GM18498 (cell line): ENCODE data around the gene GCDH.
"Not testable (repeated sequence)": the region's sequence is repeated elsewhere in the genome, so short reads cannot be mapped to it uniquely, and the experiment has no call there.

Source experiments
- ATAC-seq: cut with Tn5 transposase; IDR thresholded peaks from one replicate; pipeline ENCODE4 v1.9.1; 2021; ENCODE audit warnings: mild to moderate bottlenecking, moderate library complexity; ENCODE audit not compliant: unreplicated experiment

GCDH gene

GRCh38 chr19:12899891-12900518 is 9.0 kb downstream of the GCDH start:
- ATAC-seq: peak; percentile 86

GRCh38 chr19:12907166-12907565 is 16.2 kb downstream of the GCDH start:
- no peak for ATAC-seq

GRCh38 chr19:12912571-12912970 is 21.6 kb downstream of the GCDH start:
- no peak for ATAC-seq

DNA sequence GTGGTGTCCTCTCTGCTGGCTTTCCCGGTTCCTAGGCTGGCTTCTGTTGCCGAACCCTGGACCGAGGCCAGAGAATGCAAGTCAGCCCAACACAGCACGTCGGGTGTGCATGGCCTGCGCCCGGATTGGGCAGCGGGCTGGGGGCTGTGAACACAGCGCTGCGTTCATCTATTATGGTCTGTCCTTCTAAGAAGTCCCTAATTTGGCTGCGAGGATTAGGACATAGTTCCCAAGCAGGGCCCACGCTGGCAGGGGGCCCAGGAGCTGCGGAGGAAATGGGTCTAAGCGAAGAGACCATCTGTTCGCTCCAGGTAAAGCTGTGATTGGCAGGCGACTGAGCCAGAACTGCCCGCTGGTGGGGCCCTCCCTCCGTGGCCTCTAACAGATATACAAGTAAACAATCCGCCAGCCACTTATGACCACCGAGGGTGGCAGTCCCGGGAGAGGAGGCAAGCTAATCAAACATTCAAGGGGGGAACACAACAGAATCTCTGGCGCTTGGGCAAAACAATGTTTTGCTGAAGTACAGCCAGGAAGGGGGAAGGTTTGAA is 22.1 kb downstream of the GCDH start:
- no peak for ATAC-seq

GRCh38 chr19:12913851-12914690 is 23.1 kb downstream of the GCDH start:
- no peak for ATAC-seq

- ATAC-seq: not testable (repeated sequence)
Observed at GRCh38 chr19:12915860-12916259, 24.9 kb downstream of the GCDH start.

DNA sequence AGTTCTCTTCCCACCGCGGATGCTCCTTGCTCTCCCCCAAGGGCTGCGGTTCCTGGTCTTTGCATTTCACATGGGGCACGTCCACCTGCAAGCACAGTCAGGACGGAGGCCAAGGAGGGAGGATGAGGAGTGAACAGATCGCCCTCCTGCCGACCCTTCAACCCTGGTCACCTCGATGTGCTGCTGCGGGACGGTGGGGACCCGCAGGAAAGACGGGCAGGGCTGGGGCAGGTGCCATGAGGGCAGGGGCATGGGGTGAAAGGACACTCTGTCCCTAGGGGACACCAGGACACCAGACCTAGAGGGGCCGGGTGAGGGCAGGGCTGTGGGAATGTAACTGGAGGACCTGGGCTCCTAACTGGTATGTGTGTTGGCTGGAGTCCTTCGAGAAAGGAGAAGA is 27.3 kb downstream of the GCDH start:
- no peak for ATAC-seq

GRCh38 chr19:12921047-12921446 is 30.1 kb downstream of the GCDH start:
- no peak for ATAC-seq

DNA sequence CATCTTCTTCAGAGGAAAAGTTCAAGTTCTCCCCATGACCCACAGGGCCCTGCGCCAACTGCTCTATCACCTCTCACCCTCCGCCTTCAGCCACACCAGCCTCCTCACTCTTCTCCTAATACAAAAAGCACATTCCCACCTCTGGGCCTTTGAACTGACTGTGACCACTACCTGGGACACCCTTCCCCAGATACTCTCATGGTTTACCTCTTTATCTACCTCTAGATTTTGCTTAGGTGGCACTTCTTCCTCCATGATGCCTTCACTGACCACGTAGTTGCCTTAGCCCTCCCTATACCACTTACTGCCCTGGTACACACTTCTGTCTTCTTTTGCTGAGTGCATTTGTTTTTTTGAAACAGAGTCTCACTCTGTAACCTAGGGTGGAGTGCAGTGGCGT is 32.0 kb downstream of the GCDH start:
- no peak for ATAC-seq

DNA sequence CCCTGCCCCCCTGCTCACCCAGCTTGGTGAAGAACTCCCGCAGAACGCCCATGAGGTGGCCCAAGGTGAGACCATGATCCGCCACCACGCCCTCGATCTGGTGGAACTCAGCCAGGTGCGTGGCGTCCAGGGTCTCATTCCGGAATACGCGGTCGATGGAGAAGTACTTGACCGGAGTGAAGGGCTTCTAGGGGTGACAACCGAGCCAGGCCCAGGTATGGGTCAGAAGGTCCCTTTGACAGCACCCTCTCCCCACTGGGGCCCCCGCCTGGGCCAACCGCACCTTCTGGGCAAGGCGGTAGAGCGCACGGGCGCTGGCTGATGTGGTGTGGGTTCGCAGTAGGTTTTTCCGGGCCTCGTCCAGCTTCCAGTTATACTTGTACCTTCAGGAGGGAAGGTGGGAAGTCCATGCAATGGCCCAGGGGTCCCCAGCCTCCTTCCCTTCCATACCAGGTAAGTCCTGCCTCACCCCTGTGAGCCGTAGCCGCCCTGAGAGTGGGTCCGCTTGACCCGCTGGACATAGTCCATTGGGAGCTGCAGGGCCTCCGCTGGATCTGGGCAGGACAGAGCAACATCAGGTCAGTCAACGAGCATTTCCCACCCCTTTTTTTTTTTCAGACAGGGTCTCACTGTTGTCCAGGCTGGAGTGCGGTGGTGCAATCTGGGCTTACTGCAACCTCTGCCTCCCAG is 33.8 kb downstream of the GCDH start:
- no peak for ATAC-seq

GRCh38 chr19:12930002-12930645 is 39.2 kb downstream of the GCDH start:
- ATAC-seq: no peak

- no peak for ATAC-seq
Observed at GRCh38 chr19:12932392-12933286, 41.7 kb downstream of the GCDH start.

GRCh38 chr19:12933287-12934072 is 42.5 kb downstream of the GCDH start, which contains the start of gene FARSA:
FARSA (minus strand) TSS chr19:12933711; CDS start chr19:12933696, 15 bp downstream.
- peak; percentile 52 for ATAC-seq

- ATAC-seq: no peak
Observed at GRCh38 chr19:12935071-12935470, 44.1 kb downstream of the GCDH start.

- no peak for ATAC-seq
Observed at GRCh38 chr19:12936582-12936981, 45.6 kb downstream of the GCDH start.

DNA sequence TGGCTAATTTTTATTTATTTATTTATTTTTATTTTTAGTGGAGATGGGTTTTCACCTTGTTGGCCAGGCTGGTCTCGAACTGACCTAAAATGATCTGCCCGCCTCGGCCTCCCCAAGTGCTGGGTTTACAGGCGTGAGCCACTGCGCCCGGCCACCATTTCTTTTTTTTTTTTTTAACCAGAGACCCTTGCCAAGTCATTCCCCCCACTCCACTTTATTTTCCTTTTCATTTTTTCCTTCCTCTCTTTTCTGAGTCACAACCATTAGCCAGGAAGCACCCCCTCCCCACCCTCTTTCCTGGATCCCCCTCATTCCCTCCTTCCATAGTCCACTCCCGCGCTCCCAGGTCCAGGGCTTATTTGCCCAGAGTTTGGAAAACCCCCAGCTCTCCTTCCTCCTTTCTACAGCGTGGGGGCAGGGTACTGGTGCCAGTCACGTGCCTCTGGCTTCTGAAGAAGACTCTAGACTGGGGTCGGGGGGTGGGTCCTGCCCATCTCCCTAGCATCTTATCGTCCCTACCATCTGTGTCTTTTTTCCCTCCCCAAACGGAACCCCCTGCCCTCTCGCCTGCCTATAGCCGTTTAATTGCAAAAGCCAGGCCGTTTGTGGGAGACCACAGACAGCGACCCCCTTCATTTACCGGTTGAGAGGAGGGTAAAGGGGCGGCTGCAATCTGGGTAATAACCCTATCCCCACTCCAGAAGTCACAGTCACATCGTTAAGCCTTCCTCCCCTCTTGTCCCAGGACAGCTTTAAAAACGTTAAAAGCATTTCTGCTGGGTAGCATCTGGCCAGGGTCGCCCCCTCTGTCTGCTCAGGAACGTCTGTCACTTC is 46.4 kb downstream of the GCDH start:
- ATAC-seq: no peak

DNA sequence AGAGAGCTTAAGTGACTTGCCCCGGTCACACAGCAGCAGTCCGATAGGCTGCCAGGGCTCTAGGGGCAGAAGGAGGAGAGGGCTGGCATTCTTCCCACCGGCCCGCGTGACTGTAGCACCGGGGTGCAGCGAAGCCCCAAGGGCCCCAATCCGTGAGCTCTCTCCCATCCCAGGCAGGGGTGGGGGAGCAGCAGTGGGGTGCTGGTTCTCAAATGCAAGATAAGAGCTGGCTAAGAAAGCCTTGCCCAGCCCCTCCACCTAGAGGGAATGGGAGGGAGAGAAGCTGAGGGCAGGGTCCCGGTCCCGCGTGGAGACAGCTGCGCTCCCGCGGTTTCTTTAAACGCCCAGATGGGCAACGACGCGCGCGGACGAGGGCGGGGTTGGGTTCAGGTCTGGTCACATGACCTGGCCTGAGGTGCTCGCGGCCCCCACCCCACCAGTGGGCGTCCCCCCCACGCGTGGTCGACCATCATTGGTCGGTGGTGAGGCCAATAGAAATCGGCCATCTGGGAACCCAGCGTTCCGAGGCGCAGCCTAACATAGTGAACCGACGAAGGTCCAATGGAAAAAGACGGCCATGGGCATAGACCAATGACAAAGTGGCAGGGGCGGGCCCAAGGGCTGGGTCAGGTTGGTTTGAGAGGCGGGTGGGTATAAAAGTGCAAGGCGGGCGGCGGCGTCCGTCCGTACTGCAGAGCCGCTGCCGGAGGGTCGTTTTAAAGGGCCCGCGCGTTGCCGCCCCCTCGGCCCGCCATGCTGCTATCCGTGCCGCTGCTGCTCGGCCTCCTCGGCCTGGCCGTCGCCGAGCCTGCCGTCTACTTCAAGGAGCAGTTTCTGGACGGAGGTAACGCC is 47.2 kb downstream of the GCDH start, which contains the start of gene CALR:
CALR (plus strand) TSS at position 683 of the 852 bp plus-strand sequence; CDS start at position 754, 71 bp downstream.
- ATAC-seq: peak; percentile 84
